K562 (cell line): ENCODE results near the gene ZAP70. TPM values are rescaled to one million over a fixed set of nuclear protein-coding genes. Genes with fewer than 3 reads are reported as not detected.

Experiments
- ASH1L ChIP-seq: fragments of 450-650 bp; IDR thresholded peaks from 2 replicates; pipeline ENCODE4 v1.6.1; 2018; ENCODE audit warnings: borderline replicate concordance, mild to moderate bottlenecking, low read depth; ENCODE audit not compliant: partially characterized antibody
- CEBPG ChIP-seq, 3 experiments: fragments of 200-800 bp in 1 of 3; sonication (Bioruptor generic) in 1 of 3; sonication (generic) in 1 of 3; formaldehyde crosslinking in 1 of 3; IDR thresholded peaks in 2 of 3; conservative IDR thresholded peaks in 1 of 3; 2 replicates each; pipeline versions ENCODE4 v1.6.1 to v1.8.0; 2016 to 2022; ENCODE audit warnings: missing compliant biosample characterization in 2 of 3, missing genetic modification characterization in 2 of 3, mild to moderate bottlenecking in 1 of 3, missing genetic modification reagents in 1 of 3
- FOXK2 ChIP-seq, 2 experiments: fragments of 450-650 bp; IDR thresholded peaks in 1 of 2; conservative IDR thresholded peaks in 1 of 2; 2 replicates each; pipeline ENCODE4 v1.6.1; 2016; ENCODE audit warnings: low read depth in 2 of 2, mild to moderate bottlenecking in 1 of 2
- GATA2 ChIP-seq: sonication (generic); formaldehyde crosslinking; IDR thresholded peaks from 2 replicates; pipeline ENCODE4 v1.4.0; 2020; ENCODE audit warnings: mild to moderate bottlenecking, missing genetic modification reagents
- IRF2 ChIP-seq: sonication (generic); formaldehyde crosslinking; IDR thresholded peaks from 2 replicates; pipeline ENCODE4 v1.8.1; 2022; ENCODE audit warnings: mild to moderate bottlenecking, missing genetic modification reagents
- JUN ChIP-seq, 2 experiments: sonication (generic) in 1 of 2; formaldehyde crosslinking in 1 of 2; IDR thresholded peaks; 2 replicates each; pipeline versions ENCODE4 v1.6.1 to v1.8.0; 2012 to 2022; ENCODE audit warnings: borderline replicate concordance in 2 of 2, mild to moderate bottlenecking in 2 of 2, improper control_type of control experiment in 1 of 2, low read depth in 1 of 2, low read length in 1 of 2, missing genetic modification reagents in 1 of 2
- KDM2B ChIP-seq: fragments of 250-450 bp; sonication (Bioruptor Pico); IDR thresholded peaks from 2 replicates; pipeline ENCODE4 v1.8.0; 2021; ENCODE audit warnings: mild to moderate bottlenecking, moderate library complexity
- KDM5B ChIP-seq: fragments of 200-600 bp; sonication (generic); IDR thresholded peaks from 2 replicates; pipeline ENCODE4 v1.6.1; 2012; ENCODE audit warnings: low read depth, mild to moderate bottlenecking, moderate library complexity, low read length, control low read depth, inconsistent platforms; ENCODE audit not compliant: insufficient replicate concordance
- MCM2 ChIP-seq: fragments of 450-650 bp; IDR thresholded peaks from 2 replicates; pipeline ENCODE4 v1.6.1; 2017; ENCODE audit warnings: low read depth, mild to moderate bottlenecking
- NR2C2 ChIP-seq, 2 experiments: fragments of 200-800 bp in 1 of 2; sonication (Bioruptor generic) in 1 of 2; sonication (generic) in 1 of 2; formaldehyde crosslinking in 1 of 2; IDR thresholded peaks; 2 replicates each; pipeline versions ENCODE4 v1.6.1 to v1.8.0; 2016 to 2022; ENCODE audit warnings: mild to moderate bottlenecking in 1 of 2, missing compliant biosample characterization in 1 of 2, missing genetic modification characterization in 1 of 2, missing genetic modification reagents in 1 of 2
- SLC30A9 ChIP-seq: fragments of 250-450 bp; sonication (Bioruptor Pico); IDR thresholded peaks from 2 replicates; pipeline ENCODE4 v1.8.0; 2022; ENCODE audit warnings: mild to moderate bottlenecking, moderate library complexity
- SMAD3 ChIP-seq: fragments of 450-650 bp; formaldehyde crosslinking; conservative IDR thresholded peaks from 2 replicates; pipeline ENCODE4 v1.4.0; 2020; ENCODE audit warnings: mild to moderate bottlenecking
- SMC3 ChIP-seq: conservative IDR thresholded peaks from 2 replicates; pipeline ENCODE4 v1.6.1; 2011; ENCODE audit warnings: low read depth, low read length, improper control_type of control experiment; ENCODE audit not compliant: insufficient read depth
- SRSF7 ChIP-seq: fragments of 200-400 bp; formaldehyde crosslinking; optimal IDR thresholded peaks from 2 replicates; pipeline ENCODE3; 2017; ENCODE audit warnings: mild to moderate bottlenecking, low read depth, low read length
- TAF1 ChIP-seq: IDR thresholded peaks from 2 replicates; pipeline ENCODE4 v1.6.1; 2011; ENCODE audit warnings: mild to moderate bottlenecking, low read length, moderate library complexity; ENCODE audit not compliant: insufficient read depth, control insufficient read depth, severe bottlenecking; ENCODE audit errors: extremely low read depth
- ZNF561 ChIP-seq: fragments of 450-650 bp; formaldehyde crosslinking; conservative IDR thresholded peaks from 2 replicates; pipeline ENCODE4 v1.4.0; 2020; ENCODE audit warnings: mild to moderate bottlenecking, moderate library complexity
- ZNF79 ChIP-seq: fragments of 250-450 bp; sonication (Bioruptor Pico); IDR thresholded peaks from 2 replicates; pipeline ENCODE4 v1.4.0; 2020; ENCODE audit warnings: low read depth, mild to moderate bottlenecking, moderate library complexity
- polyA plus RNA-seq, 8 experiments: library from polyadenylated mRNA; depleted of rRNA in 4 of 8; stranded (reverse) in 5 of 8; unstranded in 3 of 8; fragments of >200 nt; fragmentation: Nextera tagmentation in 2 of 8; fragmentation: Illumina TruSeq in 1 of 8; extraction: Ambion mirVana in 2 of 8; extraction: Trizol in 1 of 8; gene quantifications; 2 replicates each; pipeline versions ENCODE4 v1.2.1 to v1.2.3, GENCODE V29; 2011 to 2014; ENCODE audit warnings: inconsistent platforms in 1 of 8, missing spikeins in 1 of 8
- total RNA-seq, 7 experiments: library from RNA; depleted of rRNA in 6 of 7; stranded (reverse); fragments of >200 nt in 6 of 7; fragmentation: Illumina TruSeq in 2 of 7; extraction: Trizol in 2 of 7; gene quantifications; 2 replicates each; pipeline versions ENCODE4 v1.2.1 to v1.2.3, GENCODE V29; 2011 to 2021; ENCODE audit warnings: low replicate concordance in 1 of 7
- TF ChIP-seq, protein P1 (sequence below), 2 experiments: IDR thresholded peaks; 2 replicates each; pipeline ENCODE4 v1.6.1; 2012; ENCODE audit warnings: improper control_type of control experiment in 2 of 2, low read depth in 2 of 2, low read length in 2 of 2, borderline replicate concordance in 1 of 2
- TF ChIP-seq, protein P2 (sequence below): sonication (generic); formaldehyde crosslinking; IDR thresholded peaks from 2 replicates; pipeline ENCODE4 v1.8.1; 2023; ENCODE audit warnings: mild to moderate bottlenecking, missing genetic modification reagents
- TF ChIP-seq, protein P3 (sequence below): sonication (generic); formaldehyde crosslinking; IDR thresholded peaks from 2 replicates; pipeline ENCODE4 v1.9.0; 2022; ENCODE audit warnings: mild to moderate bottlenecking, missing genetic modification reagents
- TF ChIP-seq, protein P4 (sequence below): fragments of 450-650 bp; conservative IDR thresholded peaks from 2 replicates; pipeline ENCODE4 v1.6.1; 2016; ENCODE audit warnings: missing genetic modification characterization, low read depth, mild to moderate bottlenecking, control low read depth, missing compliant biosample characterization

Gene ZAP70
- total and polyA plus RNA-seq, 9 of the 15 experiments (the other 6 are each of a cell fraction or from before 2014, with no cell fraction given) = 0.06 to 0.80 (median 0.21) TPM; not detected in 1

DNA sequence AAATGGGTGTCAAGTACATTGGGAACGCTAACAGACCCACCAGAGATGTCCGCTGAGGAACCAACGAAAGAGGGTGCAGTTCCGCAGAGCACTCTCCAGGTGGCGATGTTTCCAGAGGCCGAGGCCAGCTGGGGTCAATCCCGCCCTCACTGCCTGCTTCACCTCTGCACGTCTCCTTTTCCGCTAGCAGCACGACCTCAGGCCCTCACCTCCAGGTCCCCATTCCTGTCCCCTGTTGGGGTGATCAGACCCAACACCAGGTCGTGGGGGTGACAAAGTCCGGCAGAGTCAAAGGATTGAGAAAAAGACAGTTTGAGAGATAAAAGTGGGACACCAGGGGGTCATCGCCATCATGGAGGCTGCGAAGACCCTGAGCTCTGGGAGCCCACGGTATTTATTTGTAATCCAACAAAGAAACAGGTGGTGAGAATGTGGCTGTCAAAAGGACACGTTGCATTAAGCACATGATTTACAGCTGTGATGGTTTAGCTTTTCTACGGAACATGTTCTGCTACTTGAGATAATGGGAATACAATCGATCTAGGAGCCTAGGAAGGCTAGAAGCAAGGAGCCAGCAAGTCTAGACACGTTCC, 27.3 kb downstream of the ZAP70 start (continued):
- TF ChIP-seq, protein P1, sequence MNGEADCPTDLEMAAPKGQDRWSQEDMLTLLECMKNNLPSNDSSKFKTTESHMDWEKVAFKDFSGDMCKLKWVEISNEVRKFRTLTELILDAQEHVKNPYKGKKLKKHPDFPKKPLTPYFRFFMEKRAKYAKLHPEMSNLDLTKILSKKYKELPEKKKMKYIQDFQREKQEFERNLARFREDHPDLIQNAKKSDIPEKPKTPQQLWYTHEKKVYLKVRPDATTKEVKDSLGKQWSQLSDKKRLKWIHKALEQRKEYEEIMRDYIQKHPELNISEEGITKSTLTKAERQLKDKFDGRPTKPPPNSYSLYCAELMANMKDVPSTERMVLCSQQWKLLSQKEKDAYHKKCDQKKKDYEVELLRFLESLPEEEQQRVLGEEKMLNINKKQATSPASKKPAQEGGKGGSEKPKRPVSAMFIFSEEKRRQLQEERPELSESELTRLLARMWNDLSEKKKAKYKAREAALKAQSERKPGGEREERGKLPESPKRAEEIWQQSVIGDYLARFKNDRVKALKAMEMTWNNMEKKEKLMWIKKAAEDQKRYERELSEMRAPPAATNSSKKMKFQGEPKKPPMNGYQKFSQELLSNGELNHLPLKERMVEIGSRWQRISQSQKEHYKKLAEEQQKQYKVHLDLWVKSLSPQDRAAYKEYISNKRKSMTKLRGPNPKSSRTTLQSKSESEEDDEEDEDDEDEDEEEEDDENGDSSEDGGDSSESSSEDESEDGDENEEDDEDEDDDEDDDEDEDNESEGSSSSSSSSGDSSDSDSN (IDR thresholded peaks at IDR 0.05; ENCODE audit: borderline replicate concordance in 1 of 2, low read depth in 2 of 2, low read length in 2 of 2) = no peak
- TF ChIP-seq ASH1L (no peak), JUN (IDR thresholded peaks at IDR 0.05; ENCODE audit: borderline replicate concordance, low read depth, low read length) (no peak), JUN (CRISPR knock-in tag; IDR thresholded peaks at IDR 0.05; ENCODE audit: borderline replicate concordance) (no peak), IRF2 (CRISPR knock-in tag) (no peak), ZNF79 (CRISPR knock-in tag) (no peak), SRSF7 (no peak), SLC30A9 (no peak), NR2C2 (CRISPR knock-in tag; IDR thresholded peaks at IDR 0.05) (peak; percentile 71; the same call in 1 of the 2 replicates), NR2C2 (tag; IDR thresholded peaks at IDR 0.05) (peak; percentile 91), FOXK2 (conservative IDR thresholded peaks at IDR 0.05 in 1 of 2, IDR thresholded peaks at IDR 0.05 in 1 of 2; ENCODE audit: low read depth in 2 of 2) (no peak), TAF1 (no peak), SMAD3 (CRISPR knock-in tag) (no peak), CEBPG (CRISPR knock-in tag; IDR thresholded peaks at IDR 0.05) (no peak), CEBPG (tag; conservative IDR thresholded peaks at IDR 0.05 in 1 of 2, IDR thresholded peaks at IDR 0.05 in 1 of 2) (no peak), SMC3 (peak; percentile 83), KDM5B (no peak), GATA2 (CRISPR knock-in tag) (no peak), KDM2B (no peak), MCM2 (no peak), ZNF561 (CRISPR knock-in tag) (no peak)
- TF ChIP-seq, protein P2, sequence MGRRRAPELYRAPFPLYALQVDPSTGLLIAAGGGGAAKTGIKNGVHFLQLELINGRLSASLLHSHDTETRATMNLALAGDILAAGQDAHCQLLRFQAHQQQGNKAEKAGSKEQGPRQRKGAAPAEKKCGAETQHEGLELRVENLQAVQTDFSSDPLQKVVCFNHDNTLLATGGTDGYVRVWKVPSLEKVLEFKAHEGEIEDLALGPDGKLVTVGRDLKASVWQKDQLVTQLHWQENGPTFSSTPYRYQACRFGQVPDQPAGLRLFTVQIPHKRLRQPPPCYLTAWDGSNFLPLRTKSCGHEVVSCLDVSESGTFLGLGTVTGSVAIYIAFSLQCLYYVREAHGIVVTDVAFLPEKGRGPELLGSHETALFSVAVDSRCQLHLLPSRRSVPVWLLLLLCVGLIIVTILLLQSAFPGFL (CRISPR knock-in tag) = no peak
- TF ChIP-seq, protein P3, sequence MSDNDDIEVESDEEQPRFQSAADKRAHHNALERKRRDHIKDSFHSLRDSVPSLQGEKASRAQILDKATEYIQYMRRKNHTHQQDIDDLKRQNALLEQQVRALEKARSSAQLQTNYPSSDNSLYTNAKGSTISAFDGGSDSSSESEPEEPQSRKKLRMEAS (CRISPR knock-in tag) = no peak; the same call in 1 of the 2 replicates
- TF ChIP-seq, protein P4, sequence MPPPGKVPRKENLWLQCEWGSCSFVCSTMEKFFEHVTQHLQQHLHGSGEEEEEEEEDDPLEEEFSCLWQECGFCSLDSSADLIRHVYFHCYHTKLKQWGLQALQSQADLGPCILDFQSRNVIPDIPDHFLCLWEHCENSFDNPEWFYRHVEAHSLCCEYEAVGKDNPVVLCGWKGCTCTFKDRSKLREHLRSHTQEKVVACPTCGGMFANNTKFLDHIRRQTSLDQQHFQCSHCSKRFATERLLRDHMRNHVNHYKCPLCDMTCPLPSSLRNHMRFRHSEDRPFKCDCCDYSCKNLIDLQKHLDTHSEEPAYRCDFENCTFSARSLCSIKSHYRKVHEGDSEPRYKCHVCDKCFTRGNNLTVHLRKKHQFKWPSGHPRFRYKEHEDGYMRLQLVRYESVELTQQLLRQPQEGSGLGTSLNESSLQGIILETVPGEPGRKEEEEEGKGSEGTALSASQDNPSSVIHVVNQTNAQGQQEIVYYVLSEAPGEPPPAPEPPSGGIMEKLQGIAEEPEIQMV (tag) = 0 out of 2 replicates have a peak, but pooled peaks have one; percentile 34
